Memory B cell (primary cell): ENCODE measurements around the gene NELFB.
A peak's percentile ranks its signal among the peaks of the same experiment; 100 is the strongest.

Experiments
- ATAC-seq: fragments of 150-1000 bp; cut with Tn5 transposase; 2 replicates; pipeline ENCODE4 v1.10.0; 2021; ENCODE audit warnings: low read depth, mild to moderate bottlenecking, moderate library complexity
- DNase-seq, 2 donors: peaks; one replicate each; pipeline ENCODE4 v3.0.0; 2022; ENCODE audit warnings: low spot score in 2 of 2
- H3K27ac Mint-ChIP-seq: one replicate; pipeline ENCODE4 v1.8.0; 2022; ENCODE audit warnings: mild to moderate bottlenecking, moderate library complexity, mixed read lengths
- H3K27me3 Mint-ChIP-seq: one replicate; pipeline ENCODE4 v1.8.0; 2022; ENCODE audit warnings: mixed read lengths
- H3K36me3 Mint-ChIP-seq: one replicate; pipeline ENCODE4 v1.8.0; 2022; ENCODE audit warnings: mild to moderate bottlenecking, mixed read lengths
- H3K4me1 Mint-ChIP-seq: one replicate; pipeline ENCODE4 v1.8.0; 2022; ENCODE audit warnings: mixed read lengths
- H3K4me3 Mint-ChIP-seq: one replicate; pipeline ENCODE4 v1.8.0; 2022; ENCODE audit warnings: mild to moderate bottlenecking, moderate library complexity, mixed read lengths
- H3K9me3 Mint-ChIP-seq: one replicate; pipeline ENCODE4 v1.8.0; 2022; ENCODE audit warnings: mixed read lengths

NELFB gene

DNA sequence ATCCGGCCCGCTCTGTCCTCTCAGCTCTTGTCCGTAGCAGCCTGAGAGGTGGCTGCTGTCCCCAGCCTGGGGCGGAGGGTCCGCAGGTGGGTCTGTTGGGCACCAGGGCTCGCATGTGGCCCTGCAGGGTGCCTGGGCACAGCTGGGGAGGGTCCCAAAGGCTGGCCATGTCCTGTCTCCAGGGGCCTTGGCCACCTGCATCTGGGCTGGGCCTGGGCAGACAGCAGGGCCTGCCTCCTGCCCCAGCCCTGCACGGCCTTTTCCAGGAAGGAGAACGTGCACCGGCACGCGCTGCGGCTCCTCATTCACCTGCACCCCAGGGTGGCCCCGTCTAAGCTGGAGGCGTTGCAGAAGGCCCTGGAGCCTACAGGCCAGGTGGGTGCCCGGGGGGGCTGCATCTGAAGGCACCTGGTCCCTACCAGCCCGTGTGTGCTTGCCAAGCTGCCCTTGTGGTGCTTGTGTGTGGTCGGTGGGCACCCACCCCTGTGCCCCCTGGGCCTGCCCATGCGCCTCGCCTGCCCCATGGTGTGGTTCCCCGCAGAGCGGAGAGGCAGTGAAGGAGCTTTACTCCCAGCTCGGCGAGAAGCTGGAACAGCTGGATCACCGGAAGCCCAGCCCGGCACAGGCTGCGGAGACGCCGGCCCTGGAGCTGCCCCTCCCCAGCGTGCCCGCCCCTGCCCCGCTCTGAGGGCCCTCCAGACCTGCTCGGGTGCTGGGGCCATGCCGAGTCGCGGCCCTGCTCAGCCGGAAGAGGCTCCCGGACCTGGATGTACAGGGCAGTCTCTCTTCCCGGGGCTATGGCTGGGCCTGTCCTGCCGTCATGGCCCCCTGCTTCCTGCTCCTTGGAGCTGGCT is 17.3 kb downstream of the NELFB start:
- Mint-ChIP-seq H3K36me3 (peaks cover 6% of the 10 kb centered on the region), H3K4me3 (no peak overlapping the region), H3K27me3 (no peaks in the 10 kb centered on the region), H3K4me1 (peaks cover 43% of the 10 kb centered on the region), H3K27ac (no peak overlapping the region), H3K9me3 (no peaks in the 10 kb centered on the region)
- no peak for ATAC-seq
- no peak for DNase-seq

DNA sequence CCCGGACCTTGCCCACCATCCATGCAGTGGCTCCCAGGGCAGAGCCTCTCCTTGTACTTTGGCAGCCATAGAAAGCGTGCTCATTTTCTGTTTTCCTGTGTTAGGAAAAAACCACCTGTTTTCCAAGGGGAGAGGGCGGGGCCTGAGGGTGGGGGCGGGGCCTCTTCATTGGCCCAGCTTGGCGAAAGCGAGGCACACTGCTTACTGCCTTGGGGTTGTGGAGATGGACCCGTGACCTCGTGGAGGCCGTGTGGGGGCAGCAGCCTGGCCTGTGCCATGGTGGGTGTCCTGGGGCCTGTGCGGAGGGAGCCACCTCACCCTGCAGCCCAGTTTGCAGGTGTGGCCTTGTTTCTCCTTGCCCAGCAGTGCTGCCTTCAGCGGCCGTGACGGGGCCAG is 18.0 kb downstream of the NELFB start:
- H3K27me3 Mint-ChIP-seq: no peaks in the 10 kb centered on the region
- no peak overlapping the region for H3K27ac Mint-ChIP-seq
- no peak overlapping the region for H3K4me3 Mint-ChIP-seq
- peaks cover 3% of the 10 kb centered on the region for H3K36me3 Mint-ChIP-seq
- H3K4me1 Mint-ChIP-seq: peaks cover 39% of the 10 kb centered on the region
- no peak for ATAC-seq
- H3K9me3 Mint-ChIP-seq: no peaks in the 10 kb centered on the region
- no peak for DNase-seq

DNA sequence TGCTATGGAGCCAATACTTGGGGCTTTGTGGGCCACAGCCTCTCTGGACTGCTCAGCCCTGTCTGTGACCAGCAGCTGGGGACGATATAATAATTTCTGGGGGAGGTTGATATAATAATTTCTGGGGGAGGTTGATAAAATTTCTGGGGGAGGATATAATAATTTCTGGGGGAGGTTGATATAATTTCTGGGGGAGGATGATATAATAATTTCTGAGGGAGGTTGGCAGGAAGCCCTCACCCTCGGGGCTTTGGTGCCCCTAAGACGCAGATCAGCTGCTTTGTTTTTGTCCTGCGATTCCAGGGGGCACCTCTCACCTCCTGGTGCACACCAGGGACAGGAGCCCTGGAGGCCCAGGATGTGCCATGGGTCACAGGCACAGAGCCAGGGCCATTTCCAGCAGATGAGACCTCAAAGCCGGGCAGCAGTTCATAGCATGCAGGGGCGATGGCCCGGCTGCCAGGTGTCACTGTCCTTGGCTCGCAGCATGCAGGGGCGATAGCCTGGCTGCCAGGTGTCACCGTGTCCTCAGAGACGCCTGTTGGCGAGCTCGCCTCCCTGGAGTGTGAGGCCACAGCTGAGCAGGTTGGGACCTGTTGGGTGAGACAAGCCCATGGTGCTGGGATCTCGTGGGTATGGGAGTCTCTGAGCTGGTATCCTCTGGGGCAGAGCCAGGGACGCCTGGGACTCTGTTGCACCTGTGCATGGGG is 18.6 kb downstream of the NELFB start:
- DNase-seq: no peak
- H3K27me3 Mint-ChIP-seq: no peaks in the 10 kb centered on the region
- no peak overlapping the region for H3K27ac Mint-ChIP-seq
- H3K9me3 Mint-ChIP-seq: no peaks in the 10 kb centered on the region
- H3K4me3 Mint-ChIP-seq: no peak overlapping the region
- ATAC-seq: no peak
- peaks cover 35% of the 10 kb centered on the region for H3K4me1 Mint-ChIP-seq
- H3K36me3 Mint-ChIP-seq: peaks cover under 1% of the 10 kb centered on the region

DNA sequence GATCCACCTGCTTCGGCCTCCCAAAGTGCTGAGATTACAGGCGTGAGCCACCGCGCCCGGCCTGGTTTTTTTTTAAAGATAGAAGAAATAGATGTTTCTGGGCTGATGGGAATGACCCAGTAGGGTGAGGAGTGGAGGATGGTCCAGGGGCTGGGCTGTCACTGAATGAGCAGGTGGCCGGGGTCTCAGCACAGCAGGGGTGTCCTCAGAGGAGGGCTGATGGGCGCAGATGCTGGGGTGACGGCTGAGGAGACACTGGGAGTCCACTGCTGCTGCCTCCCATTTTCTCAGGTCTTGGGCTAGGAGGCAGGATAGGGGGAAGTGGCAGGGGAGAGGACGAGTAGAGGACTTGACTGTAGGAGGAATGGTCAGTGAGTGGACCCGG is 20.1 kb downstream of the NELFB start:
- no peak for ATAC-seq
- no peak for DNase-seq
- Mint-ChIP-seq H3K4me1 (peaks cover 26% of the 10 kb centered on the region), H3K9me3 (no peaks in the 10 kb centered on the region), H3K27ac (peak overlapping the region; percentile 83), H3K4me3 (peak overlapping the region; percentile 78), H3K36me3 (no peaks in the 10 kb centered on the region), H3K27me3 (no peaks in the 10 kb centered on the region)

DNA sequence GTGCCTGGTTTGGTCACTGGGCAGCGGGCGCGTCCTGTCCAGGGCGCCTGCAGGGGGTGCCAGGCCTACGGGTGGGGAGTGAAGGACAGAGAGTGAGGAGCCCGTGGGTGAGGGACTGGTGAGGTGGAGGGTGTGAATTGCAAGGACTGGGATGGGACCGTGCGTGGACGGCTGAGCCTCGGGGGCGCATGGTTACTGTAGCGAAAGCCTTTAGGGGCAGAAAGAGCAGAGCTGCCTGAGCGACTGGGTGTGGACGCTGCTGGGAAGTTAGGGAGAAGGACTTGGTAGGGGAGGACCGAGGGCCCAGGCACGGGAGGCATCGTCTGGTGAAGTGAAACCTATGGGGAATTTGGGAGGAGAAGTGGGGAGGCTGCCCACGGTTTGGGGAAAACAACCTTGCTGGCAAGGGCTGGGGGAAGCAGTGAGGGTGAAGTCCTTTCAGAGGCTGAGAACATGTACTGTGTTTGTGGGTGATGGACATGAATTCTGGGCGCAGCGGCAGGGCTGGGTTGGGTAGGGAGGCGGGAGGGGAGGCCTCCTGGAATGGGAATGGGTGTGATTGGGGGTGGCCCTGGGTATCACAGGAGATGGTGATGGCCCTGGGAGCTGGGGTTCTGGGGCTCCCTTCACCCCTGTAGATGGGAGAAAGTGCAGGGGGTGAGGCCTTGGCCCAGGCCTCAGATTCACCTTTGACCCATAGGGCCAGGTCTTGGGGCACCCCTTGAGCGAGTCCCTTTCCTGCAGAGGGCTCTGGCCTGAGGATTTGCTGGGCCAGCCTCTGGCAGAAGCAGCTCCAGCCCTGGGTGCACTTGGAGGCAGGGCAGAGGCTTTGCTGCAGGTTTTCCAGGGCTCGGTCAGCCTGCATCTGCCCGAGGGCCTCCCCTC is 20.7 kb downstream of the NELFB start:
- Mint-ChIP-seq H3K4me3 (peak overlapping the region; percentile 78), H3K9me3 (no peaks in the 10 kb centered on the region), H3K36me3 (no peaks in the 10 kb centered on the region), H3K27me3 (no peaks in the 10 kb centered on the region), H3K4me1 (peaks cover 26% of the 10 kb centered on the region), H3K27ac (peak overlapping the region; percentile 83)
- DNase-seq (no peak), ATAC-seq (no peak)

DNA sequence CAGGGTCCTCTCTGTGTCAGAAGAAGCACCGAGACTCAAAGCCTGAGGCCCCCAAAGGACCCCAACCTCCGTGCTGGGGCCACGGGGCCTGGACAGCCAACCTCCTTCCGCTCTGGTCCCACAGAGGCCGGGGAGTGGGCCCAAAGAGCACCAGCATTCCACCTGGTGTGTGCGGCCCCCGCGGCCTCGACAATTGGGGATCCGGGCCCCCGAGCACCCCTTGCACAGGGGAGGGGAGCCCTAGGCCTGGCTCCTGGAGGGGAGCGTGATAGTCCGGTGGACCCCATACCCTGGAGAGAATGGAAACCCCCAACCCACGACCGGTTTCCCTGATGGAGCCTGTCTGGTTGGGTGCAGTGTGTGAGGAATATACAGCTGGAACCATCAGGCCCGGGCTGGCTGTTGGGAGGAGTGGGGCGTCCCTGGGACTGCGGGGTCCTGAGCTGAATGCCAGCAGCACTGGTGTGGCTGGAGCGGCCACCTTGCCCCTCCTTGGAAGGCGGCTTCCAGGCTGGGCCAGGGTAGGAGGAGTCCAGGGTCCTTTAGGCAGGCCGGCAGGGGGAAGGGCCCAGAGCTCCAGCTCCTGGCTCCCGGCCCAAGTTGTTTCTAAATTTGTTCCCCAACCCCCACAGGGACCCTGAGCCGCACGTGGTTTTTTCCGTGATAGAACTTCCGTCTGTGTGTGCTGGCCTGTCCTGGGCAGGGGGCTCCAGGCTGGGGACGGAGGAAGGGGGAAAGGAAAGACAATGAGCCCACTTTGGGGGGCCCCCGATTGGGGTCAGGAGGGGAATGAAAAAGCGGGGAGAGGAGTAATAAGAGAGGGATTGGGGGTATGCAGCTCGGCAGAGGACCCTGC is 21.6 kb downstream of the NELFB start:
- Mint-ChIP-seq H3K27me3 (no peaks in the 10 kb centered on the region), H3K4me1 (peaks cover 23% of the 10 kb centered on the region), H3K9me3 (no peaks in the 10 kb centered on the region), H3K27ac (peak overlapping the region; percentile 86), H3K36me3 (no peaks in the 10 kb centered on the region), H3K4me3 (peak overlapping the region; percentile 94)
- ATAC-seq: no peak
- no peak for DNase-seq

DNA sequence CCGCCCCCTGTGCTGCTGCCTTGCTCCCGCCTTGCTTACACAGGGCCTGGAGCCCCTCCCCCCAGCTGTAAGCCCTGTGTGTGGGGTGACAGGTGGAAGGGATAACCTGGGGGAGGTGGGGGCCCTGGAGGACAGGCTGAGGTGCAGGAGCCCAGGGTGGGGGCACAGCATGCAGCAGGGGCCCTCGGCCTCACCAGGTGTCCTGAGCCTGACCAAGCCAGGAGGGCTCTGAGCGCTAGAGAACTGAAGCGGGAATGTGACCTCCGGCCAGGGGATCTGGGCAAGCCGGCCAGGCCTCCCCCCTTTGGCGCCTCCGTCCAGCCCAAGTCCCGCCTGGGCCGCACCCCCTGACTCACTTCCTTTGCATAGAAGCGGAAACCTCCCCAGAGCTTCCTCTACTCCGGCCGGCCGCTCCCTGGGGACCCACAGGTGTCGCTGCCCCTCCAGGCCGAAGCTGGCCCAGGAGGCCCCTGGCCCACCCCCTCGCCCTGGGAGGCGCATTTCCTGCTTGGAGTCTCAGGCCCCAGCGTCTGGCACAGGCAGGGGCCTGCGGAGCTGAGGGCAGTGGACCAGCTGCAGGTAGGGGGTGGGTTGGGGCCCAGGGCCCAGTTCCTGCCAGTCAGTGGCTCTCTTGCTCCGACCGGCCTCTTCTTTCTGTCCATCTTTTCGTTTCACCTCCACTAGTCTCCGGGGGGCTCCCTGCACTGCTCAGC is 22.4 kb downstream of the NELFB start, which contains the start of gene TOR4A:
TSS of gene TOR4A (plus strand) at position 398 of the 713 bp plus-strand sequence. CDS start 964 bp downstream, outside the sequence.
- peaks cover 28% of the 10 kb centered on the region for H3K4me1 Mint-ChIP-seq
- peak within 1 kb of the TSS; percentile 86 for H3K27ac Mint-ChIP-seq
- no peaks in the 10 kb centered on the region for H3K27me3 Mint-ChIP-seq
- no peak for DNase-seq
- no peaks in the 10 kb centered on the region for H3K9me3 Mint-ChIP-seq
- ATAC-seq: peak; percentile 54
- peak within 1 kb of the TSS; percentile 94 for H3K4me3 Mint-ChIP-seq
- H3K36me3 Mint-ChIP-seq: peaks cover under 1% of the 10 kb centered on the region

DNA sequence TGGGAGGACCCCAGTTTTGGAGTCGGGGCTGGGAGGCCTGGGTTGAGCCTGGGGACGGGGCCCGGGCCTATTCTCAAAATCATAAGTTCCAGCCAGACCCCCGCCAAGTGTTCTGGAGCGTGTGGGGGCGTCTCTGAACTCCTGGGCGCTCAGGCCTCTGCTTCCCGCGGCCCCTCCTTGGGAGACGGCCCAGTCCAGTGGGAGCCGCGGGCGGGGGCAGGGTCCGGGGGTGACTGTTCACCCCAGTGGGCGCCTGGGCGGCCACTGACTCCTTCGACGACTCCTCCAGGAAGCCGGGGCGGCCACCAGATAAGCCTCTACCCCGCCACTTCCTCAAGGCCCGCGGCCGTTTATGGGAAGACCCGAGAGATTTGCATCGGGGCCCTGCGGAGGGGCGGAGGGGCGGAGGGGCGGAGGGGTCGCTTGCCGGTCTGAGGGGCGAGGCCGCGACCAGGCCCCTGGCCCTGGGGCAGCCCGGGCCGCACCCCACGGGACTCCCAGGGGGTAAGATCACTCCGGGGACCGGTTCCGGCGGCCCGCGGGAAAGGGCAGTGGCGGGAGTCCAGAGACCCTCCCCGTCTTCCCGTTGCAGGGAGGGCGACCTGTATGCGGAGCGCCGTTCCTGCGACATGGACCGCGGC is 23.1 kb downstream of the NELFB start:
- Mint-ChIP-seq H3K4me1 (peaks cover 30% of the 10 kb centered on the region), H3K9me3 (no peaks in the 10 kb centered on the region), H3K27me3 (no peaks in the 10 kb centered on the region), H3K4me3 (peak overlapping the region; percentile 94), H3K36me3 (peaks cover 2% of the 10 kb centered on the region), H3K27ac (peak overlapping the region; percentile 86)
- ATAC-seq: peak; percentile 14
- DNase-seq: no peak

DNA sequence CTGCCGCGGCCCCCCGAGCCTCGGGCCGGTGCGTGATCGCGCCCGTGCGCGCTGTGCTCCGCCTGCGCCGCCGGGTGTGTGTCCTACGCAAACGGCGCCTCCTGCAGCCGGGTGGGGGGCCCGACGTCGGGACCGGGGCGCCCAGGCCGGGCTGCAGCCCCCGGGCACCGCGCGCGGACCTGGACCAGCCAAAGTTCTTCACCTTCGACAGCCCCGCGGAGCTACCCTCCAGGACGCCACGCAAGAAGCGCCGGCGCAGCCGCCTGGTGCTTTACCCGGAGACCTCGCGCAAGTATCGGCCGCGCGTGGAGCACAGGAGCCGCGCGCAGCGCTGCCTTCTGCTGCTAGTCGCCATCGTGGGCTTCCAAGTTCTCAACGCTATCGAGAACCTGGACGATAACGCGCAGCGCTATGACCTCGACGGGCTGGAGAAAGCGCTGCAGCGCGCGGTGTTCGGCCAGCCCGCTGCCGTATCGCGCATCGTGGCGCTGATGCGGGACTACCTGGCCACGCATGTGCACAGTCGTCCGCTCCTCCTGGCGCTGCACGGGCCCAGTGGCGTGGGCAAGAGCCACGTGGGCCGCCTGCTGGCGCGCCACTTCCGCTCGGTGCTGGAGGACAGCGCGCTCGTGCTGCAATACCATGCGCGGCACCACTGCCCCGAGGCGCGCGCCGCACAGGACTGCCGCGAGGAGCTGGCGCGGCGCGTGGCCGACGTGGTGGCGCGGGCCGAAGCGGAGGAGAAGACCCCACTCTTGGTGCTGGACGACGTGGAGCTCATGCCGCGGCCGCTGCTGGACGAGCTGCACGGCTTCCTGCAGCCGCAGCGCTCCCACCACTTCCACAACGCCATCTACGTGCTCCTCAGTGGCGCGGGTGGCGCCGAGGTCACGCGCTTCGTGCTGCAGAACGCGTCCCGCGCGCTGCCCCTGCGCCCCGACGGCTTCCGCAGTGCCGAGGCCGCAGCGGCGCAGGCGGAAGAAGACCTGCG is 23.9 kb downstream of the NELFB start:
- Mint-ChIP-seq H3K4me3 (no peak overlapping the region), H3K9me3 (no peaks in the 10 kb centered on the region), H3K27ac (no peak overlapping the region), H3K4me1 (peaks cover 30% of the 10 kb centered on the region), H3K36me3 (peaks cover 2% of the 10 kb centered on the region), H3K27me3 (no peaks in the 10 kb centered on the region)
- no peak for DNase-seq
- no peak for ATAC-seq

DNA sequence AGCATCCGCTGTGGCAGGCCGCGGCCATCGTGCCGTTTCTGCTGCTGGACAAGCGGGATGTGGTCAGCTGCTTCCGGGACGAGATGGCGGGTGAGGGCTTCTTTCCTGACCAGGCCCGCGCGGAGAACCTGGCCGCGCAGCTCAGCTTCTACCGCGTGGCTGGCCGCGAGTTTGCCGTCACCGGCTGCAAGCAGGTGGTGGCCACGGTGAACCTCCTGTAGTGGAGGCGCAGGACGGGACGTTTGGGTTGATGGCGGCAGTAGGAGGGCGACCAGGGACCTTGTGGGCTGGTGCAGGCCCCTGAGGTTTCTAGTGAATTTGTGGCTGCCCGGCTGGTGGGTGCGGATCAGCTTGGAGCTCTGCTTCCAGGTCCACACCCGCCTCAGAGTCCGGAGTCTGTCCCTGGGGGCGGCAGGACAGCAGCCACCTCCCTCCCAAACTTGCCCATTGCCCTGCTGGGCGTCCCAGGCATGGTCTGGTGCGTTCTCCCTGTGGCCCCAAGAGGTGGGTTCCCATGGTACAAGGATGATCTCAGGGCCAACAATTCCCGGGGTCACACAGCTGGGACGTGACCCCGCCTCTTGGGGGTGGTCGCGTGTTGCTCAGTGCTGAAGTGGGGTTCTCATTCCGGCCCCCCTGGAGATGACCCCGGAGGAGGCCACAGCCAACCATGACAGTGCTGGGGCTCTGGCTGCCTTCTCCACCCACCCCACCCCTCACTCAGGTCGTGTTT is 24.8 kb downstream of the NELFB start:
- Mint-ChIP-seq H3K27me3 (no peaks in the 10 kb centered on the region), H3K27ac (no peak overlapping the region), H3K36me3 (peaks cover 2% of the 10 kb centered on the region), H3K9me3 (no peaks in the 10 kb centered on the region), H3K4me3 (peak overlapping the region; percentile 27), H3K4me1 (peaks cover 25% of the 10 kb centered on the region)
- no peak for ATAC-seq
- DNase-seq: no peak
